GM18909 (cell line): ENCODE data around the gene RHBDF1.
A peak's percentile ranks its signal among the peaks of the same experiment; 100 is the strongest.
"Not testable (repeated sequence)": the region's sequence is repeated elsewhere in the genome, so short reads cannot be mapped to it uniquely, and the experiment has no call there.

ENCODE experiments used
- ATAC-seq: cut with Tn5 transposase; IDR thresholded peaks from one replicate; pipeline ENCODE4 v1.9.1; 2021; ENCODE audit warnings: mild to moderate bottlenecking; ENCODE audit not compliant: unreplicated experiment, poor library complexity

The RHBDF1 gene

GRCh38 chr16:41439-42068 is 30.9 kb downstream of the RHBDF1 start:
- ATAC-seq, result no peak

GRCh38 chr16:38941-39892 is 33.2 kb downstream of the RHBDF1 start:
- peak; percentile 78 for ATAC-seq

GRCh38 chr16:38206-38605 is 34.2 kb downstream of the RHBDF1 start:
- ATAC-seq, result not testable (repeated sequence)

- no peak for ATAC-seq
These were observed 34.9 kb downstream of the RHBDF1 start for GRCh38 chr16:37511-37910.

DNA sequence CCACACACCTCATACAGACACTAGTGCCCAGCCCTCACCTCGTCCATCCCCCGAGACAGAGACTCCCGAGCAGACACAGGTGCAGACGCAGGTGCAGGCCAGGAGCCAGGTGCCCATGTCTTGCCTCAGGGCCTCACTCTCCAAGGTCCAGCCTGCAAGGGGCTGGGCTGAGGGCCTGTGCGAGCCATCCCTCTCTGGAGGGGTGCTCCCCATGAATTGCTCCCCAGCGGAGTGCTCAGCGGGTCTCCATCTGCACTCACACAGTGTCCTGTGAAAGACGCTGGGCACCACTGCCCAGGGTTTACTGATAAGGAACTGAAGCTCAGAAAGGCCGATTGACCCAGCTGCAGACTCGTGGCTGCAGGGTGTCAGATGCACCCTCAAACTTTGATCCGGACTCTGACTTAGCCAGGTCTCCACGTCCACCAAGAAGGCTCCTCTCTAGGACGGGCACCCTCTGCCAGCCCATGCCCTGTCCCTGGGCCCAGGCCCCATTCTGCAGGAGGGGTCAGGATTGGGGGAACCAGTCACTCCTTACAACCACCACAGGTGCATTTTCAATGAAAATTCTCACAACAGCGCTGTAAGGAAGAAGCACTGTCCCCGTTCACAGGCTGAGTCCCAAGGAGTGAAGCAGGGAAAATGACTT is 36.0 kb downstream of the RHBDF1 start:
- ATAC-seq, result no peak

DNA sequence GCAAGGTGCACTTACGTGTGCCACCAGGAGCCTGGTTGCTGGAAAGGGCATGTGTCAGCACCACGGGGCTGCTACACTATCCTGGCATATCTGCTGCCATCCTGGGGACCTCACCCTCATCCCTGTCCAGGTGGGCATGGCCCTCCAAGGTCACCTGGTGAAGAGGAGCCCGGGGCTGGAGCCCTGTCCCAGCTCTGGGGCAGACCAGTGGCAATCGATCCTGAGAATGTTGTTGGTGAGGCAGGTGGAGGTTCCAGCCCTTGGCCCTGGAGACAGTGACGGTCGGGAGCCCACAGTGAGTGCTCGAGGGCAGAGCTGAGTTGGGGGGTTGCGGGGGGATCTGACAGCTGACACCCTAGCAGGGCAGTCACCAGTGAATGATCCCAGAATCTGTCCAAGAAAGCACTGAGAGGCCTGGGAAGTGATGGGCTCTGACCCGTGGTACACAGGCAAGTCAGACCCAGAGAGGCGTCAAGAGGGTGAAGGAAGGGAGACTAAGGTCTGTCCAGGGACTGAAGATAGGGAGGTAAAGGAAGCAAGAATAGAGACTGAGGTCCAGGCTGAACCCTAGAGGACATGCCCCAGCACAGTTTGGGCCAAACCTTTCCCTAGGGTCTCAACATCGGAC is 36.6 kb downstream of the RHBDF1 start:
- no peak for ATAC-seq

DNA sequence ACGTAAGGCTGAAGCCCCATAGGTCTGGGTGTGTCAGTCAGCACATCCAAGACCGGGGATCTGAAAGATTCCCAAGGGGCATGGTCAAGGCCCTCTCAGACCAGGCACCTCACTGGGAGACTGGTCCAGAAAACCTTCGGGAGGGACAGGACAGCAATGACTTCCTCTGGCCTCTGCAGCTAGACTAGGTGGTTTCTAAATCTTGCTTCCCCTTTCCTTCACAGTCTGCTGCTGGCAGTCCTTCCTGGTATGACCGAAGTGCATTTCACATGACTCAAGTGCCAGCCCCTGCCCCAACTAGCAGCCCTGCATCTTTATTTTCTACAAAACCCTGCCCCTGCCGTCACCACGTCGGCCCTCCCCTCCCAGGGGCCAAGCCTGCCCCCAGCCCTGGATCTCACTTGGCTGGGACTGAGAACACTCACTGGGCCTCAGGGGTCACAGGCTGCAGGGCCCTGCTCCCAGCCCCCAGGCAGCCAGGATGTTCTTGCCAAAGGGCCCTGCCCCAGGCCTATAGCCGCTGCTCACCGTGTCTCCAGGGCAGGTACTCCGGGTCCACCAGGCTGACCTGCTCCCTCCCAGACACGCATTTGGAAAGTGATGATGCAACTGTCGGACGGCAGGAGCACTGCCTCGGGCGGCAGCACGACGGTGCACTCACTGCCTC is 37.3 kb downstream of the RHBDF1 start:
- peak; percentile 46 for ATAC-seq

GRCh38 chr16:34648-34987 is 37.8 kb downstream of the RHBDF1 start:
- ATAC-seq, result no peak

- ATAC-seq, result no peak
These were observed 38.4 kb downstream of the RHBDF1 start for GRCh38 chr16:33877-34647.

- ATAC-seq, result not testable (repeated sequence)
These were observed 39.1 kb downstream of the RHBDF1 start for GRCh38 chr16:33154-33876.

- ATAC-seq, result not testable (repeated sequence)
These were observed 41.8 kb downstream of the RHBDF1 start for GRCh38 chr16:30627-31026.

DNA sequence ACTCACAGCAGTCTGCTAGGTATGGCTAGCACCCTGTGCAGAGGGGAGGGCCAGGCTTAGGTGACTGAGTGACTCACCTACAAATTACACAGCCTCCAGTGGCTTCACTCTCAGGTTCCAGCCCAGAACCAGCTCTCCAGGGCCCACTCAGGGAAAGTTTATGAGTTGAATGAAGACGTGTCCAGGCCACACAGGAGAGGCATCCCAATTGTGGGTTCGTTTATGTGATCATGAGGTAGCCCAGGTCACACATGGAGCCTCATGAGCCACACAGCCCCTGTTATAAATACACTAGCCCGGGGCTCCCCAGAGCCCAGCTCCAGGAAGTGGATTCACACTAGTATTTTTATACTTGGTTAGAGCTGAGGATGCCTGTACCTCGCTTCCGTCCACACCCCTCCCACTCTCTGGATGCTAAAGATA is 46.5 kb downstream of the RHBDF1 start:
- ATAC-seq, result peak; percentile 59

DNA sequence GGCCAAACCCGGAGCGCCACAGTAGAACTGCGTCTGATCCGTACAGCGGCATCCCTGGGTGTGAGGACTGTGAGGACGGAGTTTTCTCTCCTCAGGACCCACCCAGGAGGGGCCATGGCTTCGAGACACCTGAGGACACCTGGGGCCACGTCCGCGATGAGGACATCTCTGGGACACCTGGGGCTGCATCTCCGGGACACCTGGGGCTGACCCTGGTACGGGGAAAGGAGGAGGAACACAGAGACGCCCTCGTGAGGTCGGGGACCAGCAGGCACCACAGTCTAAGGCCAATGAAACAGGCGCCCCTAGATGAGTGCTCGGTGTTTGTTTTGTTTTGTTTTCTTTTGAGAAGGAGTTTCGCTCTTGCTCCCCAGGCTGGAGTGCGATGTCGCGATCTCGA is 48.3 kb downstream of the RHBDF1 start:
- ATAC-seq, result not testable (repeated sequence)

DNA sequence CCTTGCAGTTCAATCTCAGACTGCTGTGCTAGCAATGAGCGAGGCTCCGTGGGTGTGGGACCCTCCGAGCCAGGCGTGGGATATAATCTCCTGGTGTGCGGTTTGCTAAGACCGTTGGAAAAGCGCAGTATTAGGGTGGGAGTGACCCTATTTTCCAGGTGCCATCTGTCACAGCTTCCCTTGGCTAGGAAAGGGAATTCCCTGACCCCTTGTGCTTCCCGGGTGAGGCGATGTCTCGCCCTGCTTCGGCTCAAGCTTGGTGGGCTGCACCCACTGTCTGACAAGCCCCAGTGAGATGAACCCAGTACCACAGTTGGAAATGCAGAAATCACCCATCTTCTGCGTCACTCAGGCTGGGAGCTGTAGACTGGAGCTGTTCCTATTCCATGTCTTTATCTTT is 51.5 kb downstream of the RHBDF1 start:
- not testable (repeated sequence) for ATAC-seq

DNA sequence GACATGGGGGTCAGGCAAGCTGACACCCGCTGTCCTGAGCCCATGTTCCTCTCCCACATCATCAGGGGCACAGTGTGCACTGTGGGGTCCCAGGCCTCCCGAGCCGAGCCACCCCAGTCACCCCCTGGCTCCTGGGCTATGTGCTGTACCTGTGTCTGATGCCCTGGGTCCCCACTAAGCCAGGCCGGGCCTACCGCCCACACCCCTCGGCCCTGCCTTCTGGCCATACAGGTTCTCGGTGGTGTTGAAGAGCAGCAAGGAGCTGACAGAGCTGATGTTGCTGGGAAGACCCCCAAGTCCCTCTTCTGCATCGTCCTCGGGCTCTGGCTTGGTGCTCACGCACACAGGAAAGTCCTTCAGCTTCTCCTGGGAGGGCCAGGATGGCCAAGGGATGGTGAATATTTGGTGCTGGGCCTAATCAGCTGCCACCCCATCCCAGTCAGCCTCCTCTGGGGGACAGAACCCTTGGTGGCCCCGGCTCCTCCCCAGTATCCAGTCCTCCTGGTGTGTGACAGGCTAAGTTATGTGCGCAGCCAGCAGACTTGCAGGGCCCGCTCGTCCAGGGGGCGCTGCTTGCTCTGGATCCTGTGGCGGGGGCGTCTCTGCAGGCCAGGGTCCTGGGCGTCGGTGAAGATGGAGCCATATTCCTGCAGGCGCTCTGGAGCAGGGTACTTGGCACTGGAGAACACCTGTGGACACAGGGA is 55.2 kb downstream of the RHBDF1 start:
- ATAC-seq, result not testable (repeated sequence)

DNA sequence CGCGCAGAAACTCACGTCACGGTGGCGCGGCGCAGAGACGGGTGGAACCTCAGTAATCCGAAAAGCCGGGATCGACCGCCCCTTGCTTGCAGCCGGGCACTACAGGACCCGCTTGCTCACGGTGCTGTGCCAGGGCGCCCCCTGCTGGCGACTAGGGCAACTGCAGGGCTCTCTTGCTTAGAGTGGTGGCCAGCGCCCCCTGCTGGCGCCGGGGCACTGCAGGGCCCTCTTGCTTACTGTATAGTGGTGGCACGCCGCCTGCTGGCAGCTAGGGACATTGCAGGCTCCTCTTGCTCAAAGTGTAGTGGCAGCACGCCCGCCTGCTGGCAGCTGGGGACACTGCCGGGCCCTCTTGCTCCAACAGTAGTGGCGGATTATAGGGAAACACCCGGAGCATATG is 61.7 kb downstream of the RHBDF1 start:
- not testable (repeated sequence) for ATAC-seq

- ATAC-seq, result no peak
These were observed 62.3 kb downstream of the RHBDF1 start for GRCh38 chr16:9903-10665.
